Endothelial cell of umbilical vein (primary cell): ENCODE data around the gene IQCE. TPM values are rescaled to one million over a fixed set of nuclear protein-coding genes. Genes with fewer than 3 reads are reported as not detected.

Experiments
- BruUV-seq: library from RNA; stranded (reverse); fragments of 400-500 nt; replicated peaks from 2 replicates; lab custom pipeline; 2021; lab: Mats Ljungman, UMichigan
- CTCF ChIA-PET: fragments of 300-600, 350-600 bp; sonication (Branson Sonifier 250); formaldehyde crosslinking; loops from one replicate; lab custom pipeline; 2021; ENCODE audit warnings: antibody characterized with exemption, inconsistent platforms; lab: Charles Lee
- POLR2A ChIA-PET: fragments of 300-600, 350-600 bp; sonication (Branson Sonifier 250); formaldehyde crosslinking; loops from one replicate; lab custom pipeline; 2021; ENCODE audit warnings: antibody characterized with exemption, inconsistent platforms; lab: Charles Lee
- DNase-seq: peaks from one replicate; pipeline ENCODE4 v3.0.0-alpha.2; 2011; ENCODE audit warnings: low read depth, low spot score
- FAIRE-seq: peaks from 2 replicates; lab custom pipeline; 2011; peaks lifted over from hg19 to GRCh38; lab: Jason Lieb, UNC
- H2AFZ ChIP-seq: 2 replicates; pipeline ENCODE4 v1.6.0; 2012; ENCODE audit warnings: low read depth, low read length, control low read depth, inconsistent platforms
- H3K27ac ChIP-seq: 2 replicates; pipeline ENCODE4 v1.5.1; 2011; ENCODE audit warnings: low read depth, mild to moderate bottlenecking, control low read depth, low read length, moderate library complexity; ENCODE audit not compliant: insufficient read depth
- H3K27me3 ChIP-seq, 2 experiments: 2 replicates each; pipeline versions ENCODE4 v1.6.0 to v1.6.1; 2011; ENCODE audit warnings: low read length in 2 of 2, mixed read lengths in 1 of 2; ENCODE audit not compliant: control insufficient read depth in 2 of 2, insufficient read depth in 2 of 2
- H3K36me3 ChIP-seq, 2 experiments: 2 replicates in 1 of 2; 3 replicates in 1 of 2; pipeline ENCODE4 v1.5.1; 2011; ENCODE audit warnings: low read length in 2 of 2, mild to moderate bottlenecking in 1 of 2, moderate library complexity in 1 of 2; ENCODE audit not compliant: control insufficient read depth in 2 of 2, insufficient read depth in 2 of 2; ENCODE audit errors: extremely low read depth in 1 of 2
- H3K4me1 ChIP-seq: 3 replicates; pipeline ENCODE4 v1.5.1; 2011; ENCODE audit warnings: mild to moderate bottlenecking, low read length; ENCODE audit not compliant: control insufficient read depth, insufficient read depth; ENCODE audit errors: extremely low read depth
- H3K4me2 ChIP-seq: 2 replicates; pipeline ENCODE4 v1.6.1; 2011; ENCODE audit warnings: low read length, control low read depth, mixed read lengths; ENCODE audit not compliant: insufficient read depth
- H3K4me3 ChIP-seq, 3 experiments: fragments of 200-600 bp in 1 of 3; sonication (generic), shearing (Covaris generic) in 1 of 3; replicated peaks in 1 of 3; 2 replicates each; pipeline ENCODE4 v1.5.1; 2011 to 2016; ENCODE audit warnings: control low read depth in 3 of 3, low read length in 3 of 3, mild to moderate bottlenecking in 2 of 3, inconsistent platforms in 1 of 3, low read depth in 1 of 3, moderate library complexity in 1 of 3; ENCODE audit not compliant: insufficient read depth in 1 of 3
- H3K79me2 ChIP-seq: 2 replicates; pipeline ENCODE4 v1.6.0; 2012; ENCODE audit warnings: low read length, inconsistent platforms; ENCODE audit not compliant: control insufficient read depth, insufficient read depth
- H3K9ac ChIP-seq: replicated peaks from 2 replicates; pipeline ENCODE3; 2011; ENCODE audit warnings: low read length, control low read depth; ENCODE audit not compliant: insufficient read depth; ENCODE audit errors: extremely low read depth
- H3K9me1 ChIP-seq: replicated peaks from 3 replicates; pipeline ENCODE4 v1.6.0; 2011; ENCODE audit warnings: mild to moderate bottlenecking, low read length; ENCODE audit not compliant: control insufficient read depth, insufficient read depth; ENCODE audit errors: extremely low read depth
- H3K9me3 ChIP-seq: replicated peaks from 2 replicates; pipeline ENCODE4 v1.5.1; 2012; ENCODE audit warnings: low read length, inconsistent platforms; ENCODE audit not compliant: control insufficient read depth, insufficient read depth
- H4K20me1 ChIP-seq: replicated peaks from 2 replicates; pipeline ENCODE3; 2011; ENCODE audit warnings: mild to moderate bottlenecking, low read length; ENCODE audit not compliant: control insufficient read depth, insufficient read depth; ENCODE audit errors: extremely low read depth
- EZH2 ChIP-seq: IDR thresholded peaks from 2 replicates; pipeline ENCODE4 v1.6.1; 2012; ENCODE audit warnings: borderline replicate concordance, low read depth, mild to moderate bottlenecking, moderate library complexity, low read length, inconsistent platforms; ENCODE audit not compliant: severe bottlenecking
- FOS ChIP-seq: IDR thresholded peaks from 2 replicates; pipeline ENCODE4 v1.6.1; 2011; ENCODE audit warnings: mild to moderate bottlenecking, low read length, moderate library complexity, borderline replicate concordance; ENCODE audit not compliant: insufficient read depth
- GATA2 ChIP-seq: IDR thresholded peaks from 2 replicates; pipeline ENCODE4 v1.7.0; 2011; ENCODE audit warnings: low read depth, mild to moderate bottlenecking, moderate library complexity, mixed read lengths, low read length; ENCODE audit not compliant: insufficient read length, insufficient read depth
- JUN ChIP-seq: IDR thresholded peaks from 2 replicates; pipeline ENCODE4 v1.6.1; 2011; ENCODE audit warnings: borderline replicate concordance, low read depth; ENCODE audit not compliant: insufficient read length, insufficient read depth
- MYC ChIP-seq: IDR thresholded peaks from one replicate; pipeline ENCODE4 v1.6.1; 2011; ENCODE audit warnings: mild to moderate bottlenecking, low read depth, low read length
- POLR2A ChIP-seq: IDR thresholded peaks from 2 replicates; pipeline ENCODE4 v1.6.1; 2012; ENCODE audit warnings: low read depth, mild to moderate bottlenecking, control low read depth, low read length
- POLR2AphosphoS5 ChIP-seq: IDR thresholded peaks from 2 replicates; pipeline ENCODE4 v1.6.1; 2012; ENCODE audit warnings: low read depth, mild to moderate bottlenecking, control low read depth, low read length, moderate library complexity; ENCODE audit not compliant: insufficient read depth
- dilution Hi-C: fragments of 300-500 bp; cut with MboI; formaldehyde crosslinking; loops from one replicate; pipeline ENCODE4 v1.15.0; 2019; ENCODE audit warnings: low sequenced_read_pairs; ENCODE audit not compliant: extremely low pct_ligation_motif_present
- intact Hi-C: fragments of 100-400 bp; cut with micrococcal nuclease; formaldehyde crosslinking; loops from one replicate; pipeline ENCODE4 v1.10.0; 2022
- polyA plus RNA-seq, 4 experiments: library from polyadenylated mRNA; depleted of rRNA in 3 of 4; stranded (reverse) in 3 of 4; unstranded in 1 of 4; fragments of >200 nt; gene quantifications; 2 replicates each; pipeline versions ENCODE4 v1.2.1 to v1.2.3, GENCODE V29; 2011 to 2012; ENCODE audit warnings: missing spikeins in 1 of 4
- total RNA-seq: library from RNA; stranded (reverse); gene quantifications from 2 replicates; pipeline ENCODE4 v1.2.3, GENCODE V29; 2021
- TF ChIP-seq, protein P1 (sequence below): IDR thresholded peaks from 2 replicates; pipeline ENCODE4 v1.6.1; 2011; ENCODE audit not compliant: insufficient read depth, insufficient read length
- TF ChIP-seq, protein P2 (sequence below), 2 donors: IDR thresholded peaks; 1 replicate in 1 of 2; 2 replicates in 1 of 2; pipeline ENCODE4 v1.5.1; 2011; ENCODE audit warnings: low read length in 2 of 2, mild to moderate bottlenecking in 2 of 2, moderate library complexity in 2 of 2, control low read depth in 1 of 2, inconsistent platforms in 1 of 2, low read depth in 1 of 2; ENCODE audit not compliant: insufficient read depth in 1 of 2; ENCODE audit errors: extremely low read depth in 1 of 2

The IQCE gene
- total and polyA plus RNA-seq, 2 donors (not counting 3 experiments of a cell fraction or from before 2014, with no cell fraction given): 4.9 to 14.5 TPM

DNA sequence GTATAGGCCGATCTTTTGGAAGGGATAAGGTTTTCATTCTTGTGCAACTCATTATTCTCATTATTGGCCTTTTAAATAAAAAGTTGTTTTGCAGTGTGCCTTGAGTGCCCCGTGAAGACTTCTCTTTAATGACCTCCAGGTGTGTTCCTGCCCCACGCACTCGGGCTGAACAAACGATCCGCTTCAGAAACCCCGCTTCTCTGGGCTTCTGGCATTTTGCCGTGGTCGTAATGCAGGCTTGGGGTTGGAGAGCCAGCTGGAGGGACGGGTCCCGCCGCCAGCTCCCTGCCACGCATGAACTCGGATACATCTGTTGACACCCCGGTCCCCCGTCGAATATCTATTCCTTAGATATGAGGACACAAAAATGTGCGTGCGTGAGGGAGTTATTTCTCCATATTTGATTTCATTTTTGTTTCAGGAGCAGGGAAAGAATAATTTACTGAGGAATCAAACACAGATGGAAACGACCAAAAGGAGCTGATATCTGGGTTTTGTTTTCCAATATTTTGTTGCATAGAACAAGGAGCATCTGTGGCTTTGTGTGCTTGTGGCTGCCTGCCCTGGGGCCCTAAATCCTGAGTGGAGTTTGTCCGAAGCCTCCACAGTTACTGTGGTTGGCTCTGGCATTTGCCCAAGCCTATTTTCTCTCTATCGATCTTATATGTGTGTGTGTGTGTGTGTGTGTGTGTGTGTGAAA is 56.0 kb downstream of the IQCE start:
- dilution Hi-C loops (no loop called here), intact Hi-C loops (no loop called here)
- BruUV-seq: no TSS peak
- Histone ChIP-seq H3K27ac (no peak overlapping the region), H3K27me3 (no peaks in the 10 kb centered on the region), H2AFZ (no peak overlapping the region), H3K4me2 (no peak overlapping the region), H3K9me1 (no peaks in the 10 kb centered on the region), H3K79me2 (no peaks in the 10 kb centered on the region), H3K9me3 (no peaks in the 10 kb centered on the region), H3K36me3 (no peaks in the 10 kb centered on the region), H3K4me3 (no peak overlapping the region), H3K4me1 (no peaks in the 10 kb centered on the region), H3K9ac (no peak overlapping the region), H4K20me1 (no peaks in the 10 kb centered on the region)
- CTCF ChIA-PET: interaction anchor here (1.5 kb wide), 2 partner anchors 9 to 66 kb away, joined by 4 to 5 read pairs; no protein-coding TSS in a partner anchor
- DNase-seq (no peak), FAIRE-seq (peak; percentile 67)
- POLR2A ChIA-PET: interaction anchor here (0.6 kb wide), 1 partner anchor 34 kb away, joined by 3 read pairs; no protein-coding TSS in a partner anchor
- TF ChIP-seq JUN: no peak
- TF ChIP-seq GATA2: no peak
- TF ChIP-seq, protein P1, sequence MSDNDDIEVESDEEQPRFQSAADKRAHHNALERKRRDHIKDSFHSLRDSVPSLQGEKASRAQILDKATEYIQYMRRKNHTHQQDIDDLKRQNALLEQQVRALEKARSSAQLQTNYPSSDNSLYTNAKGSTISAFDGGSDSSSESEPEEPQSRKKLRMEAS: no peak
- no peak for TF ChIP-seq POLR2A
- no peak for TF ChIP-seq EZH2
- no peak for TF ChIP-seq MYC
- no peak for TF ChIP-seq POLR2AphosphoS5
- TF ChIP-seq, protein P2, sequence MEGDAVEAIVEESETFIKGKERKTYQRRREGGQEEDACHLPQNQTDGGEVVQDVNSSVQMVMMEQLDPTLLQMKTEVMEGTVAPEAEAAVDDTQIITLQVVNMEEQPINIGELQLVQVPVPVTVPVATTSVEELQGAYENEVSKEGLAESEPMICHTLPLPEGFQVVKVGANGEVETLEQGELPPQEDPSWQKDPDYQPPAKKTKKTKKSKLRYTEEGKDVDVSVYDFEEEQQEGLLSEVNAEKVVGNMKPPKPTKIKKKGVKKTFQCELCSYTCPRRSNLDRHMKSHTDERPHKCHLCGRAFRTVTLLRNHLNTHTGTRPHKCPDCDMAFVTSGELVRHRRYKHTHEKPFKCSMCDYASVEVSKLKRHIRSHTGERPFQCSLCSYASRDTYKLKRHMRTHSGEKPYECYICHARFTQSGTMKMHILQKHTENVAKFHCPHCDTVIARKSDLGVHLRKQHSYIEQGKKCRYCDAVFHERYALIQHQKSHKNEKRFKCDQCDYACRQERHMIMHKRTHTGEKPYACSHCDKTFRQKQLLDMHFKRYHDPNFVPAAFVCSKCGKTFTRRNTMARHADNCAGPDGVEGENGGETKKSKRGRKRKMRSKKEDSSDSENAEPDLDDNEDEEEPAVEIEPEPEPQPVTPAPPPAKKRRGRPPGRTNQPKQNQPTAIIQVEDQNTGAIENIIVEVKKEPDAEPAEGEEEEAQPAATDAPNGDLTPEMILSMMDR (IDR thresholded peaks at IDR 0.05; ENCODE audit: extremely low read depth in 1 of 2, insufficient read depth in 1 of 2, low read depth in 1 of 2, low read length in 2 of 2): no peak
- no peak for TF ChIP-seq FOS
